ENCODE results near the gene MAPRE3. TPM values are rescaled to one million over a fixed set of nuclear protein-coding genes. Genes with fewer than 3 reads are reported as not detected.

MAPRE3 gene
- total RNA-seq, 1 donor from 2014 or later: 3.7 TPM

GRCh38 chr2:26957534-26957933 is 12.9 kb upstream of the MAPRE3 start:
- Mint-ChIP-seq H3K27ac (no peak overlapping the region), H3K4me1 (ENCODE audit: low read depth) (no peaks in the 10 kb centered on the region), H3K36me3 (ENCODE audit: low read depth) (no peaks in the 10 kb centered on the region), H3K4me3 (no peak overlapping the region), H3K9me3 (no peaks in the 10 kb centered on the region), H3K27me3 (ENCODE audit: insufficient read depth) (peaks cover 32% of the 10 kb centered on the region)
- DNase-seq (ENCODE audit: low spot score): no peak
- intact Hi-C loops (cut with micrococcal nuclease): no loop called here

GRCh38 chr2:26959331-26959730 is 11.1 kb upstream of the MAPRE3 start:
- DNase-seq (ENCODE audit: low spot score): no peak
- Mint-ChIP-seq H3K4me3 (no peak overlapping the region), H3K36me3 (ENCODE audit: low read depth) (no peaks in the 10 kb centered on the region), H3K27ac (no peak overlapping the region), H3K4me1 (ENCODE audit: low read depth) (no peaks in the 10 kb centered on the region), H3K27me3 (ENCODE audit: insufficient read depth) (peaks cover 27% of the 10 kb centered on the region), H3K9me3 (no peaks in the 10 kb centered on the region)
- intact Hi-C loops (cut with micrococcal nuclease): no loop called here

- H3K9me3 Mint-ChIP-seq: no peaks in the 10 kb centered on the region
- no peak overlapping the region for H3K4me3 Mint-ChIP-seq
- peaks cover 6% of the 10 kb centered on the region for H3K4me1 Mint-ChIP-seq (ENCODE audit: low read depth)
- peaks cover 27% of the 10 kb centered on the region for H3K27me3 Mint-ChIP-seq (ENCODE audit: insufficient read depth)
- no peak for DNase-seq (ENCODE audit: low spot score)
- H3K36me3 Mint-ChIP-seq (ENCODE audit: low read depth): no peaks in the 10 kb centered on the region
- H3K27ac Mint-ChIP-seq: no peak overlapping the region
- intact Hi-C loops (cut with micrococcal nuclease): no loop called here
Measured at GRCh38 chr2:26964446-26965130, 5.8 kb upstream of the MAPRE3 start.

- no peak overlapping the region for H3K27ac Mint-ChIP-seq
- no peak for DNase-seq (ENCODE audit: low spot score)
- H3K4me1 Mint-ChIP-seq (ENCODE audit: low read depth): peaks cover 17% of the 10 kb centered on the region
- H3K4me3 Mint-ChIP-seq: no peak overlapping the region
- intact Hi-C loops (cut with micrococcal nuclease): no loop called here
- H3K27me3 Mint-ChIP-seq (ENCODE audit: insufficient read depth): peaks cover 41% of the 10 kb centered on the region
- H3K9me3 Mint-ChIP-seq: no peaks in the 10 kb centered on the region
- no peaks in the 10 kb centered on the region for H3K36me3 Mint-ChIP-seq (ENCODE audit: low read depth)
Measured at GRCh38 chr2:26968001-26968400, 2.4 kb upstream of the MAPRE3 start.

GRCh38 chr2:26969077-26969844 is 1.2 kb upstream of the MAPRE3 start:
- H3K36me3 Mint-ChIP-seq (ENCODE audit: low read depth): no peaks in the 10 kb centered on the region
- H3K9me3 Mint-ChIP-seq: no peaks in the 10 kb centered on the region
- DNase-seq (ENCODE audit: low spot score): no peak
- peak overlapping the region; percentile 24 for H3K27ac Mint-ChIP-seq
- intact Hi-C loops (cut with micrococcal nuclease): no loop called here
- peak overlapping the region; percentile 75 for H3K4me3 Mint-ChIP-seq
- H3K4me1 Mint-ChIP-seq (ENCODE audit: low read depth): peaks cover 17% of the 10 kb centered on the region
- H3K27me3 Mint-ChIP-seq (ENCODE audit: insufficient read depth): peaks cover 45% of the 10 kb centered on the region

- H3K27me3 Mint-ChIP-seq (ENCODE audit: insufficient read depth): peaks cover 47% of the 10 kb centered on the region
- DNase-seq (ENCODE audit: low spot score): no peak
- peak overlapping the region; percentile 71 for H3K27ac Mint-ChIP-seq
- intact Hi-C loops (cut with micrococcal nuclease): loop anchor here (1.0 to 2.0 kb wide), 6 partner anchors 46 to 294 kb away; partner anchors contain the start of genes CAD, PREB and TMEM214
- H3K9me3 Mint-ChIP-seq: no peaks in the 10 kb centered on the region
- peaks cover 17% of the 10 kb centered on the region for H3K4me1 Mint-ChIP-seq (ENCODE audit: low read depth)
- H3K36me3 Mint-ChIP-seq (ENCODE audit: low read depth): no peaks in the 10 kb centered on the region
- H3K4me3 Mint-ChIP-seq: peak overlapping the region; percentile 84
Measured at GRCh38 chr2:26970928-26971627, 641 bp downstream of the MAPRE3 start.

GRCh38 chr2:26971911-26972786 is 1.7 kb downstream of the MAPRE3 start:
- intact Hi-C loops (cut with micrococcal nuclease): loop anchor here (2.0 kb wide), 3 partner anchors 45 to 293 kb away; partner anchors contain the start of gene CAD
- Mint-ChIP-seq H3K4me1 (ENCODE audit: low read depth) (peaks cover 17% of the 10 kb centered on the region), H3K27me3 (ENCODE audit: insufficient read depth) (peaks cover 47% of the 10 kb centered on the region), H3K36me3 (ENCODE audit: low read depth) (no peaks in the 10 kb centered on the region), H3K27ac (no peak overlapping the region), H3K4me3 (peak overlapping the region; percentile 84), H3K9me3 (no peaks in the 10 kb centered on the region)
- no peak for DNase-seq (ENCODE audit: low spot score)

GRCh38 chr2:26974352-26974751 is 3.9 kb downstream of the MAPRE3 start:
- intact Hi-C loops (cut with micrococcal nuclease): no loop called here
- Mint-ChIP-seq H3K4me3 (no peak overlapping the region), H3K36me3 (ENCODE audit: low read depth) (no peaks in the 10 kb centered on the region), H3K4me1 (ENCODE audit: low read depth) (peaks cover 14% of the 10 kb centered on the region), H3K27me3 (ENCODE audit: insufficient read depth) (peaks cover 32% of the 10 kb centered on the region), H3K9me3 (no peaks in the 10 kb centered on the region), H3K27ac (no peak overlapping the region)
- DNase-seq (ENCODE audit: low spot score): no peak

GRCh38 chr2:26975102-26975501 is 4.7 kb downstream of the MAPRE3 start:
- no peak for DNase-seq (ENCODE audit: low spot score)
- no peak overlapping the region for H3K4me3 Mint-ChIP-seq
- no peak overlapping the region for H3K27ac Mint-ChIP-seq
- H3K9me3 Mint-ChIP-seq: no peaks in the 10 kb centered on the region
- peaks cover 11% of the 10 kb centered on the region for H3K4me1 Mint-ChIP-seq (ENCODE audit: low read depth)
- peaks cover 33% of the 10 kb centered on the region for H3K27me3 Mint-ChIP-seq (ENCODE audit: insufficient read depth)
- H3K36me3 Mint-ChIP-seq (ENCODE audit: low read depth): no peaks in the 10 kb centered on the region
- intact Hi-C loops (cut with micrococcal nuclease): no loop called here

- Mint-ChIP-seq H3K27me3 (ENCODE audit: insufficient read depth) (peaks cover 33% of the 10 kb centered on the region), H3K4me3 (no peak overlapping the region), H3K4me1 (ENCODE audit: low read depth) (peaks cover 11% of the 10 kb centered on the region), H3K27ac (no peak overlapping the region), H3K9me3 (no peaks in the 10 kb centered on the region), H3K36me3 (ENCODE audit: low read depth) (no peaks in the 10 kb centered on the region)
- intact Hi-C loops (cut with micrococcal nuclease): no loop called here
- no peak for DNase-seq (ENCODE audit: low spot score)
Measured at GRCh38 chr2:26975656-26976055, 5.2 kb downstream of the MAPRE3 start.

GRCh38 chr2:26976237-26976636 is 5.8 kb downstream of the MAPRE3 start:
- intact Hi-C loops (cut with micrococcal nuclease): no loop called here
- Mint-ChIP-seq H3K9me3 (no peaks in the 10 kb centered on the region), H3K4me3 (no peak overlapping the region), H3K4me1 (ENCODE audit: low read depth) (peaks cover 7% of the 10 kb centered on the region), H3K27me3 (ENCODE audit: insufficient read depth) (peaks cover 33% of the 10 kb centered on the region), H3K36me3 (ENCODE audit: low read depth) (no peaks in the 10 kb centered on the region), H3K27ac (no peak overlapping the region)
- DNase-seq (ENCODE audit: low spot score): no peak

GRCh38 chr2:26977012-26977411 is 6.6 kb downstream of the MAPRE3 start:
- no peak overlapping the region for H3K4me3 Mint-ChIP-seq
- intact Hi-C loops (cut with micrococcal nuclease): no loop called here

More at GRCh38 chr2:26977012-26977411, 6.6 kb downstream of the MAPRE3 start:
- H3K9me3 Mint-ChIP-seq: no peaks in the 10 kb centered on the region
- no peak overlapping the region for H3K27ac Mint-ChIP-seq
- peaks cover 28% of the 10 kb centered on the region for H3K27me3 Mint-ChIP-seq (ENCODE audit: insufficient read depth)
- H3K4me1 Mint-ChIP-seq (ENCODE audit: low read depth): no peaks in the 10 kb centered on the region
- H3K36me3 Mint-ChIP-seq (ENCODE audit: low read depth): no peaks in the 10 kb centered on the region
- DNase-seq (ENCODE audit: low spot score): no peak

Measured in activated T-helper 1 cell treated with anti-CD3 and anti-CD28 coated beads, Interleukin-12 subunit alpha, Interleukin-12 subunit beta, Interleukin-2, Interleukin-4 antibody, amounts not matched to agents 30 ng/mL and 10 ng/mL and 1 ng/mL, durations not matched to agents 14 hours and 24 hours and 36 hours (primary cell).